Measurements from ENCODE around the gene SLC39A2.
A peak's percentile ranks its signal among the peaks of the same experiment; 100 is the strongest.
"Not testable (repeated sequence)": the region's sequence is repeated elsewhere in the genome, so short reads cannot be mapped to it uniquely, and the experiment has no call there.

The SLC39A2 gene

GRCh38 chr14:20997115-20997514, 2.0 kb upstream of the SLC39A2 start:
- DNase-seq (ENCODE audit: low read depth in 2 of 2) = no peak

GRCh38 chr14:20997564-20997963, 1.5 kb upstream of the SLC39A2 start:
- no peak for DNase-seq (ENCODE audit: low read depth in 2 of 2)

- DNase-seq (ENCODE audit: low read depth in 2 of 2) = no peak
These were observed 954 bp upstream of the SLC39A2 start for GRCh38 chr14:20998139-20998538.

- no peak for DNase-seq (ENCODE audit: low read depth in 2 of 2)
These were observed 498 bp downstream of the SLC39A2 start for GRCh38 chr14:20999591-20999990.

- DNase-seq (ENCODE audit: low read depth in 2 of 2) = no peak
These were observed 2.1 kb downstream of the SLC39A2 start for GRCh38 chr14:21001218-21001617.

GRCh38 chr14:21003788-21004346, 4.8 kb downstream of the SLC39A2 start:
- no peak for DNase-seq (ENCODE audit: low read depth in 2 of 2)

GRCh38 chr14:21009721-21010120, 10.6 kb downstream of the SLC39A2 start:
- not testable (repeated sequence) for DNase-seq (ENCODE audit: low read depth in 2 of 2)

- DNase-seq (ENCODE audit: low read depth in 2 of 2) = no peak
These were observed 12.0 kb downstream of the SLC39A2 start for GRCh38 chr14:21011136-21011535.

- peak; percentile 59 to 73 for DNase-seq (ENCODE audit: low read depth in 2 of 2)
These were observed 15.7 kb downstream of the SLC39A2 start for GRCh38 chr14:21014761-21015190.

- DNase-seq (ENCODE audit: low read depth in 2 of 2) = no peak
These were observed 16.2 kb downstream of the SLC39A2 start for GRCh38 chr14:21015312-21015711.

- no peak for DNase-seq (ENCODE audit: low read depth in 2 of 2)
These were observed 17.5 kb downstream of the SLC39A2 start for GRCh38 chr14:21016413-21017190.

DNA sequence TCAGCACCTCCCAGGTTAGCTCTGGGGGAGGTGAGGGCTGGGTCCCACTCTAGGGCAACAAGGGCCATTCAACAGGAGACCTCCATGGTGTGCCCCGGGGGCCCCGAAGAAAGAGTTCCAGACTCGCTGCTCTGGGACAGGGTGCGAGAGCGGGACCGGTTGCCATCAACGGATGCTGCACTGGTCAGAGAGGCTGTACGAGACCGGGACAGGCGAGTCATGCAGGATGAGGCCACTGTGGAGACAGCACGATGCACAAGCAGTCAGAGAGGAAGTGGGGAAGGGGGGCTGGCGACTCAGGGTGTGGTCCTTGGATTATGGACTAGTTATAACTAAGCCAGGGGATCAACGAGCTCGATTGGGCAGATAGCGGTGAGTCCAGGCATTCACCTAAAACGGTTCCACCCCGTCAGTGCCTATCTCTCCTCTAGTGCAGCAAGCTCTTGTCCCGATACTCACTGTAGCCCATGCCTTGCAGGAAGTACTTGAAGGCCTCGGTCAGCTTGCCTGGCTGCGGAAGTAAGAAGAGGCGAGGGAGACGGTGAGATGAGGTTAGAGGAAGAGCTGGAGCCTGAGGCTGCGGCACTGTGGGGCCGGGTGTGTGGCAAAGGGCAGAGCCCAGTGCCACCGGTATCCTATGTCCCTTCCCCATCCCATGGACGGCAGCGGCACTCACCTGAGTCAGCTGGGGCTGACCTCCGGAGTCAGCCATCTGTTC, 18.6 kb downstream of the SLC39A2 start:
- no peak for DNase-seq (ENCODE audit: low read depth in 2 of 2)

- no peak for DNase-seq (ENCODE audit: low read depth in 2 of 2)
These were observed 19.2 kb downstream of the SLC39A2 start for GRCh38 chr14:21018286-21018685.

- DNase-seq (ENCODE audit: low read depth in 2 of 2) = no peak
These were observed 19.7 kb downstream of the SLC39A2 start for GRCh38 chr14:21018781-21019180.

DNA sequence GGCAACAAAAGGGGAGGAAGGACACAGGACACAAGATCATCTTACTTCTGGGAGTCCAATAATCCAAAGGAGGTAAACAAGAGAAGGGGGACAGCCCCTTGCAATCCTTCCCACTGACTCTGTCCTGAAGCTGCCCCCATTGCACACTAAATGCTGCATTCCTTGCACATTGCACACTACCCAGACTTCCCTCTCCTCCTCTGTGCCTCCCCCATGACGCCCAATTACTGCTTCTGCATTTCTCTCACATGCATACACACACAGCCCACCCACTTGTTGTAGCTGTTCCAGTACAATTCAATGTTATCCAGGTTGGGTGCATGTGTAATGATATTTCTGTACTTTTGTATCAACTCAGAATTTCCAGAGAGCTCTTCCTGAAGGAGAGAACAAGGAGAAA, 20.3 kb downstream of the SLC39A2 start:
- DNase-seq (ENCODE audit: low read depth in 2 of 2) = no peak

GRCh38 chr14:21020977-21021545, 22.0 kb downstream of the SLC39A2 start:
- no peak for DNase-seq (ENCODE audit: low read depth in 2 of 2)

- DNase-seq (ENCODE audit: low read depth in 2 of 2) = no peak
These were observed 23.6 kb downstream of the SLC39A2 start for GRCh38 chr14:21022686-21023085.

DNA sequence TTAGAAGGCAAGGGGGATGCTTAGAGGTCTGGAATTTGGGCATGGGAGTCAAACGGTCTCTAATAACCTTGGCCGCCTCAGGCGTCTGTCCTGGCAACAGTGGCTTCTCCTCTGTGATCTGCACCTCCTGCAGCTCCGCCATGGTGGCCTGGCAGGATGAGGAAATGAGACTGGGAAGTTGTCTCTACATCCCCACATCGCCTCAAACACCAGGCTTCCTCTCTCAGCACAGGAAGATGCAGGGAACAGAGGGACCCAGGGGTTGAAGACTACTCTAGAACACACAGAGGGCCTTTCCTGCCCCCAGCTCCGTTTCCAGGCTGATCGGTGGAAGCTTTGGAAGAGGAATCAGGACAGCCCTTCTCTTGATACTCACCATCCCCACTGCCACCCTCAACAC, 24.1 kb downstream of the SLC39A2 start:
- no peak for DNase-seq (ENCODE audit: low read depth in 2 of 2)

DNA sequence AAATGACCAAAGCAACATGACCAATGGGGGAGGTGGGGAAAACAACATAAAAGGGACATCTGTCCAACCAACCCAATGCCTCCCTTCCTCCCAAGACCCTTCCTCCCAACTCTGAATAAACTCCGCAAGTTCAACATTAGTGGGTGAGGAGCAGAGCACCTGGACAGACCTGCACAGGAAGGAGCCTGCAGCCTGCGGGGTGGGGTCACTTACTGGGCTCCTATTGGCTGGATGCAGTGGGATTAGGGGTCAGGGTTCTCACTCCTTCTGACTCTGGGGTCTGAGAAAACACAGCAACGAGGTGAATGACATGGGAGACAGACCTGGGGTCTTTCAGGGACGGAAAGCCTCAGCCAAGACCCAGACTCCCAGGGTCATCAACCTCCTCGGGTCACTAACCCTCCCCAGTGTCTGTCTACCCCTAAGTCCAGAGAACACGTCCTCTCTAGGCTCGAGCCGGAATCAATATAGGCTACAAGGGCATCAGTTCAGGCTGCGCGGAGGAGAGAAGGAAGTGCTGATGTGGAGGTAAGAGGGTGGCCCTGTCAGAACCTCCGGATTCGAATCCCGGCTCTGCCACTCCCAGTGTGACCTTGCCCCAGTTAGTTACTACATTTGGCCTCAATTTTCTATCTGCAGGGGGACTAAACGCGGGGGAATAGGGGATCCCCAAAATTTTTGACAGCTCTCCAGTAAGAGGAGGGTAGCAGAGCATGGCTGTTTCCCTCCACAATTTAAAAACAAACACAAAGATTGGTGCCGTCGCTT, 24.9 kb downstream of the SLC39A2 start:
- no peak for DNase-seq (ENCODE audit: low read depth in 2 of 2)

- peak; percentile 60 to 64 for DNase-seq (ENCODE audit: low read depth in 2 of 2)
These were observed 25.7 kb downstream of the SLC39A2 start, which contains the start of gene NDRG2 for GRCh38 chr14:21024585-21025370. TSS of gene NDRG2 (minus strand) at chr14:21025061. CDS start at chr14:21023315, 1,746 bp downstream.

Data from stimulated activated CD8-positive, alpha-beta memory T cell treated with anti-CD3 and anti-CD28 coated beads, Interleukin-2, amount 100 ng/mL, for 1 hour (primary cell).